Activated CD4-positive, alpha-beta T cell treated with anti-CD3 and anti-CD28 coated beads, Interleukin-2, amount 50 U/mL, for 24 hours (primary cell): Measurements from ENCODE around the gene IQCC.

ENCODE experiments used
- DNase-seq, 2 donors: peaks; one replicate each; pipeline ENCODE4 v3.0.0-alpha.2; 2020; ENCODE audit warnings: low read depth in 1 of 2, low spot score in 1 of 2

Gene IQCC

DNA sequence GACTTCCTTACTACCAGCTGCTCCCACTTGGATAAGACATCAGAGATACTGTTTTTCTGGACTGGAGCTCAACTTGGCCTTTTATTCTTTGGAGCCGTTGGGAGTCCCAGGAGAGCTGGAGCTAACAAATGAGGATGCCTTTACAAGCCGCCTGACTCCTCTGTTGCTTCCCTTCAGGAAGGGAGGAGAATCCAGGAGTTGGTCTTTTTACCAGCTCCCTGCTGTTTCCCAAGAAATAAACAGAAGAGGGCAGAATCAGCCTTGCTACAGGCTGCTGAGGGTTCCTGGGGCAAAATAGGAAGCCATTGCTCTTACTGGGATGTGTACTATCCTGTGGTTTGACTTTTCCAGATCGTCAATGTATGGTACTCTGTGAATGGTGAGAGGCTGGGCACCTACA lies 18.2 kb downstream of the IQCC start:
- no peak for DNase-seq

DNA sequence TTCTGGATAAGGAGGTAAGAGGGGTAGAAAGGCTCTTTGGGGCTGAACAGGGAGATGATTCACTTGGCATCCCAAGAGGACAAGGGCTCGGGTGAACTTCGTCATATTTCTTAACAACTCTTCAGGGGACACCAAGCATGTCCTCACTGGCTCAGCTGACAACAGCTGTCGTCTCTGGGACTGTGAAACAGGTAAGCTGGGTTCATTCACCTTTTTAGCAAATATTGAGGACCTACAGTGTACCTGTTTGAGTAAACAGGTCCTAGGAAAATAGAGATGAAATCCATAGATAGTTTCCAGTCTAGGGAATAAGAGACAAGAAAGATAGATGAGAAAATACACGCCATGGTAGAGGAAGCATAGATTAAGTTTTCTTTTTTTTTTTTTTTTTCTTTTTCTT lies 18.8 kb downstream of the IQCC start:
- DNase-seq = no peak

DNA sequence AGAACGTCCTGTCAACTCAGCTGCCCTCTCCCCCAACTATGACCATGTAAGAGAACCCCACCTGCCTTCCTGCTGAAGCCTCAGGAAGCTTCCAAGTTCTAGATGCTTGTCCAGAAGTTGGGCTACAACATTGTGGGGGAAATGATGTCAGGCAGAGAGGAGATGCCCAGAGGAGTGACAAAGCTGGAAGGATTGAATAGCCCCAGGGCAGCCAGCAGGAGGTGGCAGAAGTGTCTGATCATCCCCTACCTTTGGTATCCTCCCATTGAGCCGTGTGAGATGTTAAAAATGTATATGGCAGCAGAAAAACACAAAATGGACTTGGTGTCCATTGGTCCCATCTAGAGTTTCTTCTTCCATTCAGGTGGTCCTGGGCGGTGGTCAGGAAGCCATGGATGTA lies 23.3 kb downstream of the IQCC start:
- DNase-seq = no peak

DNA sequence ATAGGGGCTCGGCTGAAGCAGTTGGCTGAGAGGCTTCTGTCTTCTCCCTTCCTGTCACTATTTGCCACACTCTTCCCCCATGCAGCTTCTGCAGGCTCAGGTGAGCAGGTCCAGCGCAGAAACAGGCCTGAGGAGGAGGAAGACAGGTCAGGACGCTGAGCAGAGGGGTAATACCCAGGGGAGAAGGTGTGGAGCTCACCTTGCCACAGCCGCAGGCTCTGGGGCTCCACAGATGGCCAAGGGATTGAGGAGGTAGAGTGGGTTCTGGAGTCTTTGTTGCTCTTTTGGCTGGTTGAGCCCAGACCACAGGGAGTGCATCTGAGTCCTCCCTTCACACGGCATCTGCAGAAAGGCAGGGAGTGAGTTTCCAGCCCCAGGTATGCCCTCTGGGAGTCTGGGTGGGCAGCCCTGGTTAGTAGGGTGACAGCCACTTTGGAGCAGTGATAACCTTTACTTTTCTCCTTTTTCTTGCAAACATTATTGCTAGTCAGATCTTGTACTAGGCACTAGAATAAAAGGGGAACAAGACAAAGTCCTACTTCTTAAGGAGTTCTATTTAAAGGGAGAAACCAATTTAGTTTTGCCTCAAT lies 26.5 kb downstream of the IQCC start:
- DNase-seq = no peak

DNA sequence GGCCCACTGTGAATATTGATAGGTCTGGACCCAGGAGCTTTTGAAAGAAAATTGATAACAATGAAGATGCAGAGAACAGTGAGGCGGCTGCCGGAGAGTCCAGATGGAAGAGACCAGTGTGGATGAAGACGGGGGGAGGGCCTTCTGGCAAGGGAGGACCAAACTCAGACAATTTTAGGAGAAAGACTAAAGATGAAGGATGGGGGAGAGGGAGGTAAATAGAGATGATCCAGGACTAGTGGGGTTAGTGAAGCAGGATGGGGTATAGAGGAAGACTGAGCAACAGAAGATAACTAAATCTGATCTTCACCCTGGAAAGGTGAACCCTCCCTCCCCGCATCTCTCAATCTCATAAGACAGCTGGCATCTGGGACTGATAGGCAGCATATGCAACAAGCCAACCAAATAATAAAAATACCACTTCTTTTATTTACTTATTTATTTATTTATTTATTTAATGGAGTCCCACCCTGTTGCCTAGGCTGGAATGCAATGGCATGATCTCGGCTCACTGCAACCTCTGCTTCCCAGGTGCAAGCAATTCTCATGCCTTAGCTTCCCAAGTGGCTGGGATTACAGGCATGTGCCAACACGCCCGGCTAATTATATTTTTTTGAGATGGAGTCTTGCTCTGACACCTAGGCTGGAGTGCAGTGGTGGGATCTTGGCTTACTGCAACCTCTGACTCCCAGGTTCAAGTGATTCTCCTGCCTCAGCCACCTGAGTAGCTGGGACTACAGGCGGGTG lies 27.3 kb downstream of the IQCC start:
- no peak for DNase-seq

DNA sequence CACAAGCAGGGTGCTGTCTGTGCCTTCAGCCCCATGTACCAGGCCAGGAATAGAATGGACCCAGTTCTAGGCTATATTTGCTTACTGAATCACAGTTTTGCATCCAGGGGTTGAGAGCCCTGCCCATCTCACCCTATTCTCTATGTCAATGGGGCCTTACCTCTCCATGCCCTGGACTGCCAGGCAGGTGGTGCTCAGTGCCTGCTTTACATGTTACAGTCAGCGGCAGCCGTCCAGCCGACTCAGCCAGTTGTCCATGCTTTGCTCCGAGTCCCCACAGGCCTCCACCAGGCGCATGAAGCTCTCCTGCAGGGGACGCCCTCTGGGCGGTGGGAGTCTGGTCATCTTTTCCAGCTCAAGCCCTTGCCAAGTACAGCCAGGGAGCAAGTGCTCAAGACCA lies 29.3 kb downstream of the IQCC start:
- DNase-seq = no peak

DNA sequence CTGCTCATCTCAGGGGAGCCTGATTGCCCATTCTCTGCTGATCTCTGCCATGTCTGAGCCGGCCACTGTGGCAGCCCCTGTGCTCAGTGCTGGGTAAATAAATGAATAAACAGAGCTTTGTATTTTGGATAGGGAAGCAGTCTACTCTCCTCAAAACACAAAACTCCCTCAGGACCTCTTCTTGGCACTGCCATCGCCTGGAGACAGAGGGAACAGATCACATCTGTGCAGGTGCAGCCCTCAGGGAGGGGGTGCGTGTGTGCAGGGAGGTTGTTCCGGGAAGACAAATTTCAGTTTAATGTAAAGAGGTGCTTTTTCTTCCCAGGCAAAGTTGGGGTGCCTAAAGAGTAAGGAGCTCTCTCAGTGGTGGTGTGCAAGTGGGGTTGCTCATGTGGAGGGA lies 33.9 kb downstream of the IQCC start:
- no peak for DNase-seq

DNA sequence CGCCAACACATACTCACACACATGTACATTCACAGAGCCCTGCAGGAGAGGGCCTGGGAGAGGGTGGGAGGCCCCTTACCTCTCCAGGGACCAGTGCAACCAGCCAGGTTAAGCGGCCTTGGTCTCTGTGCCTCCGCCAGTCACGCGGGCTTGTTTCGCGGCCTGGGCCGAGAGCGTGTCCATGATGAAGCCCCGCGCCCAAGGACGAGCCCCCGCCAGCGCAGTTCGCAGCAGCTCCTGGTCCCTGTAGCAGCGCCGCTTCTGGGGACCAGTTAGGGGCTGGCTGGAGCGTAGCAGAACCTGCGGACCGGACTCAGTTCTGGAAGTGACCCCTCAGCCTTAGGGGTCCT lies 34.3 kb downstream of the IQCC start:
- DNase-seq = no peak

DNA sequence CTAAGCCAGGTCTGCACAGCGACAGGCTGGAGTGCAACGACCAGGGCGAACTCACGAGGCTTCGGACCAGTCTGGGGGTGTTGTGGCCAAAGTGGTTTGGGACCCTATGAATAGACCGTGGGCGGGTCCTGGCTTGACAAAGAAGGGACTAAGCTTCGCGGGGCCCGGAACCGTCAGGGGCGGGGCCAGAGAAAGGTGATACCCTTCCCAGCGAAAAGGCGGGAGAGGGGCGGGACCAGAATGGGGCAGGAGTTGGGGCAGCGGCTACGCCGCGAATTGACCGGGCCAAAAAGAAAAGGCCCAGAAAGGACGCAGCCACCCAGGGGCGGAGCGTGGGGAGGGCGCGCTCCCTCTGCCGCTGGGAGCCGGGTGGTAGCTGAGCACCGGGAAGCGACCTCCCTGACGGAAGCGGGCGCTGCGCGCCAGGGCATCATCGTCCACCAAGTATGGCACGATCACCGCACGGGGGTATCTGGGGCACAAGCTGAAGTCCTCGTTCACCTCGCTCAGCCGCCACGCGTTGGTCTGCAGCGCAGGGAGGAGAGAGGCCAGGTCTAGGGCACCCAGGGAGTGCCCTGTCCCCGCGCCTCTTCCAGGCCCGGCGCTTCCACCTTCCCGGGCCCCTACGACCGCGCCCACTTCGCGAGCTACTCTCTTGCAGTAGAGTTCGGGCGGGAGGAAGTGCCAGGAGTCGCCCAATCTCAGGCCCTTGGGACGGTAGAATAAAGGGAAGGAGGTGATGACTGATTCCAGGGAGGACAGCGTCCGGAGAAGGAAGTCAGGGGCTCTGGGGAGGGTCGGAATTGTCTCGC lies 34.9 kb downstream of the IQCC start:
- DNase-seq = no peak

DNA sequence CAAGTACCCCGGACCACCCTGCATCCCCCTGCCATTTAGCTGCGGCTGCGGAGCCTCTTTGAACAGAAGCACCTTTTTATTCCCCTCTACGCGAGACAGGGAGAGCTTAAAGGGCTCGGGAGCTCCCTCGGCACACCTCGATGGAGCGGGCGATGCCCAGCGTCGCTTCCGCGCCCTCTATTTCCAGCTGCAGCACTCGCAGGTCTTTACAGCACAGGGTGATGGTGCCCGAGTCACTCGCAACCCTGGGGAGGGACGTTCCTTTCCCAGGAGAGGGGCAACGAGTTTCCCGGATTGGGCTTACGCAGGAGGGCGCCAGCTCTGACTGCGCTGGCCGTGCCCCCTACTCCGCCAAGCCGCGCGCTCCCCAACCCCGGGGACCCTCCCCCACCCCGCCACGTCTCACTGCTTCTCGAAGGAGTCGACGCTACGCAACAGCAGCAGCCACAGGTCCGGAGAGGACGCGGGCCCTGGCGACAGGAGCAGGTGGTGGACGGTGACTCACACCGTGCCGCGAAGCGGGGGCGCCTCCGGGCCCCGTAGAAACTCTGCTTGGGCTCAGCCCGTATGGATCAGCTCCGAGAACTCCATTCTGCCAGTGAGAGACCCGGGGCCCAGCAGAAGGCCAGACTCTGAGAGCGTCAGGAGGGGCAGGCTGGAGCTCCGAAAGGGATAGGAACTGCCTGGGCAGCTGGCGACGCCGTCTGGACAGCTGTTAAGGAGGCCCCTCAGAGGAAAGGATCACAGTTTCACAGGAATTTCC lies 35.7 kb downstream of the IQCC start:
- peak in 1 of 2 donors; percentile 26 for DNase-seq

DNA sequence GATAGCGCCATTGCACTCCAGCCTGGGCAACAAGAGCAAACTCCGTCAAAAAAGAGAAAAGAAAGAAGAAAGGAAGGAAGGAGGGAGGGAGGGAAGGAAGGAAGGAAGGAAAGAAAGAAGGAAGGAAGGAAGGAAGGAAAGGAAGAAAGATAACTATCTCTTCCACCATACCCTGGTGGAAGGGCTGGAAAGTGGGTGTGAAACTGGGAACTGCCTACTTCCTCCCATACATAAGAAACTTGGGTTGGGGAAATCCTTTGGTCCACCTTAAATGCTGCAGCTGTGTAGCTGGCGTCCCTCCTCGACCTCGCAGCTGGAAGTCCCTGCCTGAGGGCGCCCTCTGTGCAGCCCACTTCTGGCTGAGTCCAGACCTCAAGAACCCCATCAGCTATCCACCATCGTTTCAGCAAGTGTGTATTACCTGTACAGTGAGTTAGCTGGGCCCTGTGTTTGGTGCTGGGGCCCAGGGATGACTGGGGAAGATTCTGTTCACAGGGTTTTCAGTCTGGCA lies 36.9 kb downstream of the IQCC start:
- DNase-seq = no peak

DNA sequence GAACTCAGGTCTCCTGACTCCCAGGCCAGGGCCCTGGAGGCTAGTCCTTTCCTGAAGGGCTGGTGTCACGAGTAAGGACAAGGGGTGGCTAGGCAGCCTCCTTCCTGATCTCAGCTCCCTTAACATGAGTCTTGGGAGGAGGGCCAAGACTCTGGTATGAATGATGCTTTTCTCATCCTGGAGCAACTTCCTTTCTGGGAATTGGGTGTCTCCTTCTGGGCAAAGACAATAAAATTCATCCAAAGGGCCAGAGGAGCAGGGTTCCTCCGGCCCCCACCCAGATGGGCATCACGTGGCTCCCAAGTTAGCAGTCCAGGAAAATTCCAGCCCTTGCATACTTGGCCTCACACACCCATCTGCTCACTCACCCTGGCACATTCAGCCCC lies 41.4 kb downstream of the IQCC start, which contains the start of gene FAM167B:
FAM167B (plus strand) TSS at position 335 of the 386 bp plus-strand sequence. CDS start 200 bp downstream, outside the sequence.
- no peak for DNase-seq

DNA sequence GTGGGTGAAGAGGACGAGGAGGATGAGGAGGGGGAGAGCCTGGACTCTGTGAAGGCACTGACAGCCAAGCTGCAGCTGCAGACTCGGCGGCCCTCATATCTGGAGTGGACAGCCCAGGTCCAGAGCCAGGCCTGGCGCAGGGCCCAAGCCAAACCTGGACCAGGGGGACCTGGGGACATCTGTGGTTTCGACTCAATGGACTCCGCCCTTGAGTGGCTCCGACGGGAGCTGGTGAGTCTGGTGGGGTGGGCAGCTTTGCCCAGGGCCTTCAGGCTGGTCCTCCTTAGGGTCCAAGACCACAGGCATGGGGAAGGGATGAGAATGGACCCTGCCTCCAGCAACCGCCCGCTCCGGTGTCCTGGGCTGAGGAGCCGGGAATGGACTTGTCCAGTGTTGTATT lies 42.0 kb downstream of the IQCC start:
- no peak for DNase-seq

DNA sequence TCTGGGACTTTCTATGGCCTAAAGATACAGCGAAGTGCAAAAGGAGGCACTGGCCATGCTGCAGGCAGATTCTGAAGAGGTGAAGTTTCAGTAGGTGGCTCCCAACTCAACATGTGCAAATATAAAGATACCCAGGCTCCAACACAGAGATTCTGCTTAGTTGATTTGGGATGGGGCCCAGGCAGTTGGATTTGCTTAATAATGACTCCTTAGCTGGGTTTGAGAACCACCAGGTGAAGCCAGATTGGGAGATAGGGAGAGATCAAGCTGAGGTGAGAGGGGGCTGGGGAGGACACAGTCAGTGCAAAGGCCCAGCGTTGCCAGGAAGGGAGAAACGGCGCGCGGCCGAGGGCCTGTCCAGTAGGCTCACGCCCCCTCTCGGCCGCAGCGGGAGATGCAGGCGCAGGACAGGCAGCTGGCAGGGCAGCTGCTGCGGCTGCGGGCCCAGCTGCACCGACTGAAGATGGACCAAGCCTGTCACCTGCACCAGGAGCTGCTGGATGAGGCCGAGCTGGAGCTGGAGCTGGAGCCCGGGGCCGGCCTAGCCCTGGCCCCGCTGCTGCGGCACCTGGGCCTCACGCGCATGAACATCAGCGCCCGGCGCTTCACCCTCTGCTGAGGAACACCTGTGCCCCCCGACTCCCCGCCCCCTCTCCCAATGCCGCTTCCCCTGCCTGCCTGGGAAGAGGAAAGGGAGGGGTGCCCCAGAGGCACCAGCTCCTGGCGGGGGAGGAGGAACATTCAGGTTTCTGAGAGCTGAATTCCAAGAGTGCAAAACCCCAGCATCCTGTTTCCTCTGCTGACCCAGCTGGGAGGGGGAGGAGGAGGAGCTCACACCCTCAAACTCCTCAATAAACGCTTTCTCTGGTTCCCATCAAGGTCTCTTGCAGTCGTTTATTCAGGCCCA lies 42.8 kb downstream of the IQCC start:
- peak; percentile 53 to 66 for DNase-seq

DNA sequence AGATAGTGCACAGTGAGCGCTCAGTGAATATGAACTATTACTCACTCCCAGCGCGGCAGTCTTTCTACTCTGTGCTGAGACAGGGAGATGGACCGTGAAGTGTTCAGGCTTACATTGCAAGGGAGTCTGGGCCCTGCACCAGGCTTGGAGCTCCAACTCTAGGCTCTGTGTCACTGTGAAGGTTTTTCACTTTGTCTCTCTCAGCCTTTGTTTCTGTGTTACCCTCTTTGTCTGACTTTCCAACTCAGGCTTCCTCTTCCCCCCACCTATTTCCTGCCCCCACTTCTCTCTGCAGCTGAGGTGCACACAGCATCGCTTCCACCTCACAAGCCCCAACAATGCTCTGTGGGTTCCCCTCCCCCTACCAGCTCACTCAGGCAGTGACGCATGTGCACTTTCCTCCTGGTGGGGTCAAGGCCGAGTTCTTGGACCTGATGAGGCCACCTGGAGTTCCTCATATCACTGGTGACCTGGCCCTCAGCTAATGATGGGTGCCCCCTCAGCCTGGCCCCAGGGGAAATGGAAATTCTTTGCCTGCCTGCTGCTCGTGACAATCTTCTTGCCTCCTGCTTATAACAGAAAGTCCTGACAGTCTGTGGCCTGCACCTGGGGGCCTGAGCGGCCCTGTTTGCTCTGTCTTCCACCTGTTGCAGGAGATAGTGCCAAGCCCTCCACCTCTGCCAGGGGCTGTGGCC lies 44.5 kb downstream of the IQCC start:
- peak; percentile 48 to 76 for DNase-seq

DNA sequence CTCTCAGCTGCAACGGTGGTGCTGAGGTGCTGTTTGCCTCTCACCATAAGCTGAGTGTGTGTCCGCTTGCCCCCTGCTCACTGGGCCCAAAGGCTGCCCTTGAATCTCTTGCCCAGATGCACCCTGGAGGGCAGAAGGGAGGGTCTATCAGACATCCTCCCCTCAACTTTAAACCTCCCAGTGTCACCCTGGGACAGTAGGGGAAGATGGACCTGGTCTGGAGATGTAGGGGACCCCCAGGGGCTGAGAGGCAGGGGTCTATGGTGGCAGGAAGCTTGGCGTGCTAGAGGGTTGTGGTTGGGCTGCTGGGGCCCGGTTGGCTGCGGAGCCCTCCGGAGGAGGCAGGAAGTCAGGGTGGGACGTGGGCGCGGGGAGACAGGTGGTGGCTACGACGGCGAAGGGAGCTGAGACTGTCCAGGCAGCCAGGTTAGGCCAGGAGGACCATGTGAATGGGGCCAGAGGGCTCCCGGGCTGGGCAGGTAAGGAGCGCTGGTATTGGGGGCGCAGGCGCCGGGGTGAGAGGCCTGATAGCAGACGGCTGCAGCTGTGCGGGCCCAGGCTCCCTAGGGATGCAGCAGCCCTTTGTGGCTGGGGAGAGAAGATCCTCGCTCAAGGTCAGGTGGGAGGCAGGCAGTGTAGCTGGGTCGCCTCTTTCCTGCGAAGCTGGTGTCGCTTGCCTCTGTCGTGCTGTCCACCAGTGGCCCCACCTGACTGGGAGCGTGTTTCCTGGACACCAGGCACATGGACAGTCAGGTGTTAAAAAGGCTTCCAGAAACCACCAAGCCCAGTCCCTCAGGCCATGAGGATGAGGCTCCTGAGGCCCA lies 45.6 kb downstream of the IQCC start, which contains the start of gene LCK:
LCK (plus strand) TSS at position 373 of the 824 bp plus-strand sequence. CDS start 23,065 bp downstream, outside the sequence.
- no peak for DNase-seq

DNA sequence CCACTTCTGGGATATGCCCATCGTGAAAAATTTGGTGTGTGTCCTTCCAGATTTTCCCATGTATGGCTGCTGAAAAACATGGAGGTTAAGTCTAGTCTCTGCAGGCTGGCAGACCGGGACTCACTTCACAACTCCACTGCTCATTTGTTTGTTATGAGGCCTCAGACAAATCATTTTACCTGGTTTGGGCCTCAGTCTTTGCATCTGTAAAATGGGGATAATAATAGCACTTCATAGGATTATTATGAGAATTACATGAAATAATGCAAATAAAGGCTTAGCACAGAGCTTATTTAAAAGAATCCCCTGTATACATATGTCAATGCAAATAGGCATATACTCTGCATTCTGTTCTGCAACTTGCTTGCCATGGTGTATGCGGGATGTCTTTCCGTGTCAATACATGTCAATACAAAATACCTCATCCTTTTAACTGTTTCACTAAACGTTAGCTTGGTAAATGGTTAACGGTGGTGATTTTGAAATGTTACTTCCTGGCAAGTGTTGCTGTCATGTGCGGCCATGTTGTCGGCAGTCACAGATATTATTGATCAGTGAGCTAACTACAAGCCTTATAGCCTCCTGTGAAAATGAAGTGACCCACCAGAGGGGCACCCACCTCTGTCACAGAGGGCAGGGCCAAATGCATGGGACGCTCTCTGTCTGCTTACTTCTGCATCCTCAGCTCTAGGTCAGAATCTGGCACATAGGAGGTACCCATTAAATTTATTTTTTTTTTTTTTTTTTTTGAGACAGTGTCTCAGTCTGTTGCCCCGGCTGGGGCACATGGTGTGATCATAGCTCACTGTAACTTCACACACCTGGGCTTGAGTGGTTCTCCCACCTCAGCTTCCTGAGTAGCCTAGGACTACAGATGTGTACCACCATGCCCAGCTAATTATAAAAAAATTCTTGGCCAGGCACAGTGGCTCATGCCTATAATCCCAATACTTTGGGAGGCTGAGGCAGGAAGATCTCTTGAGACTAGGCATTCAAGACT lies 49.9 kb downstream of the IQCC start:
- DNase-seq = no peak
